ENCODE data around the gene PLEKHA7. TPM values are rescaled to one million over a fixed set of nuclear protein-coding genes. Genes with fewer than 3 reads are reported as not detected.

The PLEKHA7 gene
- total and polyA plus RNA-seq, 8 donors = 14.9 to 29.9 (median 20.0) TPM

DNA sequence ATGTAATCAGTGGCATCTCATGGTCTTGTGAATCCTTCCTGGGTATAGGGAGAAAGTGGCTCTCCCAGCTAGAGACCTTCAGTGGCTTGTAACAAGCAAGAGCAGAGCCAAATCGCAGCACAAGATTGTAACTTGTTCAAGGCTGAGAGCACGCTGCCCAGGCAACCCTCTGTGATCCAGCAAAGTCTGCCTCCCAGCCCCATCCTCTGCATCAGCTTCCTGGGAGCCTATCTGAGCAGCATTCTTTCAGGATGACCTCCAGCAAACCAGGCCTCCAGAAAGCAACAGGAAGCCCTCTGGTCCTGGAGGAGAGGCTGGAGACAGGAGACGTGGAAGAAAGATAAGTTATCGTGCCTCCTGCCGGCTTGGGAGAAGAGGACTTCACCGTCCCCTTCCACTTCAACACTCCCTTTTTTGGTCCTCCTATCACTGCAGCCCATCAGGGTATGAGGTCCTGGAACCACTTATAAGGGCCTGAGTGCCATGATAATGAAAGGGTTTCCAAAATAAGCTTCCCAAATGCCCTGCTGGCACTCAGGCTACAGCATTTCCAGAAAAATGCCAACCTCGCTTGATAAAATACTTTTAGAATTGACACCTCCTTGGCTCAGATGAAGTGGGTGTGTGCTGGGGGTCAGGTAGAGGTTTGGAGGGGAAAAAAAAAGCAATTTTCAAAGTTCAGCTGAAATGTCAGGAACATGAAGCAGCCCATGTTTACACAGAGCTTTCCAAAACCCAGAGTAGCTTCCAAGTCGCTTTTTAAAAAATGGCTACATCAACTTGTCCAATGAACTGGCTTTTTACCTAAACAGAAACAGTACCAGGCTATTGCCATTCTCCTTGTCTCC, 80.2 kb downstream of the PLEKHA7 start:
- intact Hi-C loops (cut with DNase I) = no loop called here
- no peaks in the 10 kb centered on the region for H3K36me3 ChIP-seq
- H3K4me1 ChIP-seq = peaks cover 6 to 26% (median 20%) of the 10 kb centered on the region in 3 donors
- 21 to 26% methylated on average over 8 of the region's 8 CpGs for WGBS, 2 donors
- no peaks in the 10 kb centered on the region for H3K9me3 ChIP-seq
- DNase-seq (peak in 2 of 6 donors; percentile 25 to 36), ATAC-seq (peak in 3 of 4 donors; percentile 13 to 30 (median 21)), FAIRE-seq (no peak)
- no peaks in the 10 kb centered on the region for H3K27me3 ChIP-seq
- TF ChIP-seq, protein P1, sequence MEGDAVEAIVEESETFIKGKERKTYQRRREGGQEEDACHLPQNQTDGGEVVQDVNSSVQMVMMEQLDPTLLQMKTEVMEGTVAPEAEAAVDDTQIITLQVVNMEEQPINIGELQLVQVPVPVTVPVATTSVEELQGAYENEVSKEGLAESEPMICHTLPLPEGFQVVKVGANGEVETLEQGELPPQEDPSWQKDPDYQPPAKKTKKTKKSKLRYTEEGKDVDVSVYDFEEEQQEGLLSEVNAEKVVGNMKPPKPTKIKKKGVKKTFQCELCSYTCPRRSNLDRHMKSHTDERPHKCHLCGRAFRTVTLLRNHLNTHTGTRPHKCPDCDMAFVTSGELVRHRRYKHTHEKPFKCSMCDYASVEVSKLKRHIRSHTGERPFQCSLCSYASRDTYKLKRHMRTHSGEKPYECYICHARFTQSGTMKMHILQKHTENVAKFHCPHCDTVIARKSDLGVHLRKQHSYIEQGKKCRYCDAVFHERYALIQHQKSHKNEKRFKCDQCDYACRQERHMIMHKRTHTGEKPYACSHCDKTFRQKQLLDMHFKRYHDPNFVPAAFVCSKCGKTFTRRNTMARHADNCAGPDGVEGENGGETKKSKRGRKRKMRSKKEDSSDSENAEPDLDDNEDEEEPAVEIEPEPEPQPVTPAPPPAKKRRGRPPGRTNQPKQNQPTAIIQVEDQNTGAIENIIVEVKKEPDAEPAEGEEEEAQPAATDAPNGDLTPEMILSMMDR (IDR thresholded peaks at IDR 0.05) = no peak
- peak overlapping the region in 1 of 4 donors; percentile 20 for H3K27ac ChIP-seq
- no peak overlapping the region for H3K4me3 ChIP-seq

DNA sequence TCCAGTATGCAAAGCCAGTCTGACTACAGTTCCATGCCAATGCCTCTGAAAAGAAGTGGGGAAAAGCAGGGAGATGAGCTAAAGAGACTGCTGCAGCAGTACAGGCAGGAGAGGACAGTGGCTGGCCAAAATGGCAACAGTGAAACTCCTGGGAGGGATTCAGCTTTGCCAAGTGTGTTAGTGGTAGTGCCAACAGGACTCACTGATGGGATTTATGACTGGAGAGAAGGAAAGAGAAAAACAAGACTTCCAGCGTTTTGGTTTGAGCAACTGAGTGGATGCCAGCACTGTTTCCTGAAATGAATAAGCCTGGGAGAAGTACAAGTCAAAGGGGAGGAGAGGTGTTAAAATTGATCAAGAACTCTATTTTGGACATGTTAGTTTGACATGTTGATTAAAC, 80.9 kb downstream of the PLEKHA7 start:
- no peaks in the 10 kb centered on the region for H3K27me3 ChIP-seq
- peak overlapping the region in 1 of 4 donors; percentile 6 for H3K27ac ChIP-seq
- TF ChIP-seq, protein P1 (IDR thresholded peaks at IDR 0.05) = no peak
- H3K4me1 ChIP-seq = peaks cover 6 to 26% (median 20%) of the 10 kb centered on the region in 3 donors
- no peaks in the 10 kb centered on the region for H3K9me3 ChIP-seq
- ATAC-seq = no peak
- FAIRE-seq = no peak
- H3K36me3 ChIP-seq = no peaks in the 10 kb centered on the region
- no peak overlapping the region for H3K4me3 ChIP-seq
- 35 to 52% methylated on average over 1 of the region's 1 CpG for WGBS, 2 donors
- intact Hi-C loops (cut with DNase I) = no loop called here
- DNase-seq = no peak

DNA sequence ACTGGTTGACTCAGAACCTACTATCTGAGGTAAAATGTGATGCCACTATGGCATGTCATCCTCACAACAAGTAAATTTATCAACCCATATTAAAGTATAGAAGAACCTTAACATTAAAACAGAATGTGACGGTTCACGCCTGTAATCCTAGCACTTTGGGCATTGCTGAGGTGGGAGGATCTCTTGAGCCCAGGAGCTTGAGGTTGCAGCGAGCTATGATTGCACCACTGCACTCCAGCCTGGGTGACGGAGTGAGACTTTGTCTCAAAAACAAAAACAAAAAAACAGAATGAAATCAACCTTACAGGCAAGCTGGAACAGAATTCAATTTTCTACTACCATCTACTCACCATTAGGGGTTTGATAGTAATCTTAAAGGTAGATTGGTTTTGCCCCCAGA, 86.2 kb downstream of the PLEKHA7 start:
- 95% methylated on average over 4 of the region's 4 CpGs for WGBS, 2 donors
- no peaks in the 10 kb centered on the region for H3K36me3 ChIP-seq
- H3K9me3 ChIP-seq = no peaks in the 10 kb centered on the region
- H3K4me3 ChIP-seq = no peak overlapping the region
- intact Hi-C loops (cut with DNase I) = loop anchor here in 1 of 3 donors (10.0 kb wide), 1 partner anchor 83 kb away; no protein-coding TSS in a partner anchor
- H3K27me3 ChIP-seq = no peaks in the 10 kb centered on the region
- FAIRE-seq = no peak
- H3K27ac ChIP-seq = no peak overlapping the region
- DNase-seq = no peak
- TF ChIP-seq, protein P1 (IDR thresholded peaks at IDR 0.05) = no peak
- H3K4me1 ChIP-seq = peaks cover 5 to 15% (median 11%) of the 10 kb centered on the region in 3 donors
- ATAC-seq = no peak

DNA sequence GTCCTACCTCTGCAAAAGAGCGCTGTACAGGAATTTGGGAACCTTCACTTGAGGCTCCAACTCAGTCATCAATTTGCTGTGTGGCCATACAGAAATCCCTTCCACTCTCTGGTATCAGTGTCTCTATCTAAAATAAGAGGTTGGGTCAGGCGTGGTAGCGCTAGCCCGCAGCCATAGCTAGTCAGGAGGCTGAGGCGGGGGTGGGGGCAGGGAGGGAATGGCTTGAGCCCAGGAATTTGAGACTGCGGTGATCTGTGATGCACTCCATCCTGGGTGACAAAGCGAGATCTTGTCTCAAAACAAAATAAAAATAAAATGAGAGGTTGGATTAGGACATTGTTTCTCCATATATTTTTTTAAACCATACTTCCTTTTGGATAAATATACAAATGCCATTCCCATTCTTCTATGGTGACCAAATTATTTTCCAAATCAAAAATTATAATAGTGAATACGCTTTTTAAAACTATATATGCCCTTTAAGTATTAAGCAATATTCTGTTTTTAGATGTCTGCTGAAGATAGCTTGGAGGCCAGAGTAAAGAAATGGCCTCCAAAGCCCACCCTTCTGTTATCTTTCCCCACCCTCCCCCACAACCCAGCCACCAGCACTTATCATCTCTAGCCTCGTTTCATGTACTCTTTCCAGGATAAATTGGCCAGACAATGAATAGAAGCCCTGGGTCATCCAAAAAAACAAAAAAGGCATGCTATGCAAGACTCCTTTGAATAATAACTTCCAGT, 87.2 kb downstream of the PLEKHA7 start:
- 84 to 85% methylated on average over 9 of the region's 9 CpGs for WGBS, 2 donors
- Histone ChIP-seq H3K27me3 (no peaks in the 10 kb centered on the region), H3K4me3 (no peak overlapping the region), H3K9me3 (no peaks in the 10 kb centered on the region), H3K27ac (no peak overlapping the region), H3K4me1 (peaks cover 5 to 19% (median 14%) of the 10 kb centered on the region in 3 donors), H3K36me3 (no peaks in the 10 kb centered on the region)
- no peak for DNase-seq
- TF ChIP-seq, protein P1 (IDR thresholded peaks at IDR 0.05) = no peak
- ATAC-seq = no peak
- FAIRE-seq = no peak
- intact Hi-C loops (cut with DNase I) = loop anchor here in 1 of 3 donors (10.0 kb wide), 1 partner anchor 82 kb away; no protein-coding TSS in a partner anchor
